ENCODE measurements around the gene RAB11FIP3.
"Not testable (repeated sequence)": the region's sequence is repeated elsewhere in the genome, so short reads cannot be mapped to it uniquely, and the experiment has no call there.

RAB11FIP3 gene

DNA sequence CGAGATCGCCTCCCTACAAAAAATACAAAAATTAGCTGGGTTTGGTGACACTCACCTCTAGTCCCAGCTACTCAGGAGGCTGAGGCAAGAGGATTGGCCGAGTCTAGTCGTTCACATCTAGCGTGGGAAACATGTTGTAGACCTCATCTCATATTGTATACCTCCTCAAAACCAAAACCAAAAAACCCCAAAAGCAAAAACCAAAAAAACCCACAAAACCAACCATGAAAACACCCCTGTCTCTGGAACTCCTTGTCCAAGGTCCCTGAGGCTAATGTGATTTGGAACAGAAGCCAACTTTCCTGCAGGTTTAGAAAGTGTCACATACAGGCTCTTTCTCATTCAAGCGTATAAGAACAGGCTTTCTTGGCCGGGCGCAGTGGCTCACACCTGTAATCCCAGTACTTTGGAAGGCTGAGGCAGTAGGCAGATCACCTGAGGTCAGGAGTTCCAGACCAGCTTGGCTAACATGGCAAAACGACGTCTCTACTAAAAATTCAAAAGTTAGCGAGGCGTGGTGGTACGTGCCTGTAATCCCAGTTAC, 29.0 kb downstream of the RAB11FIP3 start:
- Histone ChIP-seq H3K4me3 (ENCODE audit: low read length in 2 of 2) (no peak overlapping the region), H3K27me3 (ENCODE audit: control insufficient read depth in 1 of 2, insufficient read depth in 2 of 2, low read length in 2 of 2) (no peaks in the 10 kb centered on the region), H3K9me3 (ENCODE audit: control insufficient read depth in 2 of 2, low read length in 2 of 2) (no peaks in the 10 kb centered on the region), H3K9ac (ENCODE audit: low read length in 2 of 2) (no peak overlapping the region), H3K4me1 (ENCODE audit: control insufficient read depth, insufficient read depth, low read length) (peaks cover 16% of the 10 kb centered on the region), H3K36me3 (ENCODE audit: control insufficient read depth in 2 of 2, insufficient read depth in 2 of 2, low read length in 2 of 2) (no peaks in the 10 kb centered on the region), H3K27ac (ENCODE audit: low read length) (no peak overlapping the region)

DNA sequence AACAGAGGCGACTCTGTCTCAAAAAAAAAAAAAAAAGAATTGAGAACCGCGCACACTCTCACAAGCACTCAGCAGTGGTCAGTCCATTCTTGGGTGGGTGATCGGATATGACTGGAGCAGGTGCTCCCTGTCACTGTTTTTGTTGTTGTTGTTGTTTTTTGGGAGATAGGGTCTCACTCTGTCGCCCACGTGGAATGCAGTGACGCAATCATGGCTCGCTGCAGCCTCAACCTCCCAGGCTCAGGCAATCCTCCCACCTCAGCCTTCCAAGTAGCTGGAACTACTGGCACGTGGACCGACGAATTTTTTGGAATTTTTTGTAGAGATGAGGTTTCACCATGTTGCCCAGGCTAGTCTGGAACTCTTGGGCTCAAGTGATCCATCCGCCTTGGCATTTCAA, 30.0 kb downstream of the RAB11FIP3 start:
- no peaks in the 10 kb centered on the region for H3K27me3 ChIP-seq (ENCODE audit: control insufficient read depth in 1 of 2, insufficient read depth in 2 of 2, low read length in 2 of 2)
- H3K27ac ChIP-seq (ENCODE audit: low read length): no peak overlapping the region
- H3K36me3 ChIP-seq (ENCODE audit: control insufficient read depth in 2 of 2, insufficient read depth in 2 of 2, low read length in 2 of 2): no peaks in the 10 kb centered on the region
- H3K9ac ChIP-seq (ENCODE audit: low read length in 2 of 2): no peak overlapping the region
- peaks cover 16% of the 10 kb centered on the region for H3K4me1 ChIP-seq (ENCODE audit: control insufficient read depth, insufficient read depth, low read length)
- no peak overlapping the region for H3K4me3 ChIP-seq (ENCODE audit: low read length in 2 of 2)
- no peaks in the 10 kb centered on the region for H3K9me3 ChIP-seq (ENCODE audit: control insufficient read depth in 2 of 2, low read length in 2 of 2)

DNA sequence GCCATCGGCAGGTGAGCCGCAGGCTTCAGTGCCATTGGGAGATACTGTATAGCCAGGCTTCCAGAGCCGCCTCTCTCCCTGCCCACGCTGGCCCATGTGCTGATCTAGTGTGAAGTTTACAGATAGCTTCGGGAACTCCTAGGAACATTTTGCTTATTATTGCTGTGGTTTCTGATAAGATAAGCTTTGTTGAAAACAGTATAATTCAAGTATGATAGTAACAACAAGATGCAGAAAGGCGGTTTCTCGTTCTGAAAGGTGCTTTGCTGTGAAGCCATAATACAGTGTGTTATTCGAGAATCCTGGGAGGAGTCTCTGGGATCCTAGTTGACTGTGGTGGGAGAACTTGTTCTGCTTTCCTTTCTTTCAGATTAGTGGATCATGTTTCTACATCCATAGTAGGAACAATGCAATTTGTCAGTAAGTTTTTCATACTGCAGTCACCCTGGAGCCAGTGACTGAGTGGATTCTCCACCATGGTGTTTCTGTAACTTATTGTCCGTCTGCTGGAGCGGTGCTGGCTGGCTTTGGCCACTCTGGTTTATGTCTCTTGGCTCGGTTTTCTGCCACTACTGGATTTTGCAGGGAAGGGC, 31.5 kb downstream of the RAB11FIP3 start:
- peak overlapping the region; percentile 46 for H3K27ac ChIP-seq (ENCODE audit: low read length)
- H3K9ac ChIP-seq (ENCODE audit: low read length in 2 of 2): peak overlapping the region in 1 of 2 donors; percentile 58
- H3K4me1 ChIP-seq (ENCODE audit: control insufficient read depth, insufficient read depth, low read length): peaks cover 16% of the 10 kb centered on the region
- H3K36me3 ChIP-seq (ENCODE audit: control insufficient read depth in 2 of 2, insufficient read depth in 2 of 2, low read length in 2 of 2): peaks cover 5 to 7% of the 10 kb centered on the region in 2 donors
- H3K27me3 ChIP-seq (ENCODE audit: control insufficient read depth in 1 of 2, insufficient read depth in 2 of 2, low read length in 2 of 2): no peaks in the 10 kb centered on the region
- no peaks in the 10 kb centered on the region for H3K9me3 ChIP-seq (ENCODE audit: control insufficient read depth in 2 of 2, low read length in 2 of 2)
- H3K4me3 ChIP-seq (ENCODE audit: low read length in 2 of 2): peak overlapping the region in 1 of 2 donors; percentile 40

DNA sequence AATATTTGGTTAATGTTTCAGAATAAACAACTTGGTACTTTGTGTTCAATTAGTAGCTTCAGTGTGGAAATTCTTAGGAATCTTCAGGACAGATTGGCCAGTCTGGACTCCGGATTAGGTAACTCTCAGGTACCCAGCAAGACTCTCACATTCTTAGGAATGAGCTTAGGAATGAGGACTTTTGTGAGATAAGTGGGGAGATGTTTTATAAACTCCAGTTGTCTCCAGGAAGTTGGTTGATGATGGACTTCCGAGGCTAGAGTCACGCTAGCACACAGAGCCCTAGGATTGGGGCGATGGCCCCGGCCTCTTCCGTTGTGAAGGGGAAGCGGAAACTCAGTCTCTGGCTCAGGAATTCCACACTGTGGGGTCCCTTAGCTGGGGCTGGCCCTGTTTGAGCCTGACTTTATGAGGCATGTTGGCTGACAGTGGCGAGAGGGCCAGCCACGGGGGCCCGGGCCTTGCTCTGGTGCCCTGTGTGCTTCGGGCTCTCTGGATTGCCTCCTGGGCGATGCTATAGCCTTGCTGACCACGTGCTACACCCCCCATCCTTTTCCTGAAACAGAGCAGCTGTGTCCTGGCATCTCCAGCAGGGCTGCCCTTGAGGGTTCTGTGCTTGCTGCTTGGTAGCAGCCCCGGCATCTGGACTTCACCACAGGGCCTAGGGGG, 32.4 kb downstream of the RAB11FIP3 start:
- H3K36me3 ChIP-seq (ENCODE audit: control insufficient read depth in 2 of 2, insufficient read depth in 2 of 2, low read length in 2 of 2): peaks cover 7 to 10% of the 10 kb centered on the region in 2 donors
- no peak overlapping the region for H3K9ac ChIP-seq (ENCODE audit: low read length in 2 of 2)
- H3K9me3 ChIP-seq (ENCODE audit: control insufficient read depth in 2 of 2, low read length in 2 of 2): no peaks in the 10 kb centered on the region
- no peaks in the 10 kb centered on the region for H3K27me3 ChIP-seq (ENCODE audit: control insufficient read depth in 1 of 2, insufficient read depth in 2 of 2, low read length in 2 of 2)
- H3K4me3 ChIP-seq (ENCODE audit: low read length in 2 of 2): no peak overlapping the region
- H3K27ac ChIP-seq (ENCODE audit: low read length): peak overlapping the region; percentile 49
- H3K4me1 ChIP-seq (ENCODE audit: control insufficient read depth, insufficient read depth, low read length): peaks cover 16% of the 10 kb centered on the region

DNA sequence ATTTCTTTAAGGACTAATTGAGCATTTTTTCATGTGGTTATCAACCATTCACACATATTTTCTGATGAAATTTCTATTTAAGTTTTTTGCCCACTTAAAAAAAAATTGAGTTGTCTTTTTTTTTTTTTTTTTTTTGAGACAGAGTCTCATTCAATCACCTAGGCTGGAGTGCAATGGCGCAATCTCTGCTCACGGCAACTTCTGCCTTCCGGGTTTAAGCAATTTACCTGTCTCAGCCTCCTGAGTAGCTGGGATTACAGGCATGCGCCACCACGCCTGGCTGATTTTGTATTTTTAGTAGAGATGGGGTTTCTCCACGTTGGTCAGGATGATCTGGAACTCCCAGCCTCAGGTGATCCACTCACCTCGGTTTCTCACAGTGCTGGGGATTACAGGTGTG, 34.3 kb downstream of the RAB11FIP3 start:
- Histone ChIP-seq H3K27me3 (ENCODE audit: control insufficient read depth in 1 of 2, insufficient read depth in 2 of 2, low read length in 2 of 2) (no peaks in the 10 kb centered on the region), H3K4me1 (ENCODE audit: control insufficient read depth, insufficient read depth, low read length) (peaks cover 16% of the 10 kb centered on the region), H3K9me3 (ENCODE audit: control insufficient read depth in 2 of 2, low read length in 2 of 2) (no peaks in the 10 kb centered on the region), H3K9ac (ENCODE audit: low read length in 2 of 2) (no peak overlapping the region), H3K4me3 (ENCODE audit: low read length in 2 of 2) (no peak overlapping the region), H3K36me3 (ENCODE audit: control insufficient read depth in 2 of 2, insufficient read depth in 2 of 2, low read length in 2 of 2) (peaks cover 11 to 13% of the 10 kb centered on the region in 2 donors), H3K27ac (ENCODE audit: low read length) (no peak overlapping the region)

DNA sequence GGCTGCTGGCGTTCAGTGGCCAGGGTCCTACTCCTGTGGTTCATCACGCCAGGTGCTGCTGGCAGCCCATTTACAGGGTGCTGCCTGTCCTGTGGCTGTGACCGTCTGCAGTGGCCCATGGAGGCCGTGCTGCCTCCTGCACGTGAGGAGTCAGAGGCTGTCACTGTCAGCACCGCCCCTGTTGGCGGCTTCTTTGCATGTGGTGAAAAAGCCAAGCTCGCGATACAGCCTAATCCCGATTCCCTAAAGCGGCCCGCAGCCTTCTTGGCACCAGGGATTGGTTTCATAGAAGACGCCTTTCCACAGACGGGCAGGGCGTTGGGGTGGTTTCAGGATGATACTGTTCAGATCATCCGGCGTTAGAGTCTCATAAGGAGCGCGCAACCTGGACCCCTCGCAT, 35.3 kb downstream of the RAB11FIP3 start:
- Histone ChIP-seq H3K27ac (ENCODE audit: low read length) (no peak overlapping the region), H3K9me3 (ENCODE audit: control insufficient read depth in 2 of 2, low read length in 2 of 2) (no peaks in the 10 kb centered on the region), H3K4me3 (ENCODE audit: low read length in 2 of 2) (no peak overlapping the region), H3K36me3 (ENCODE audit: control insufficient read depth in 2 of 2, insufficient read depth in 2 of 2, low read length in 2 of 2) (peaks cover 11 to 13% of the 10 kb centered on the region in 2 donors), H3K9ac (ENCODE audit: low read length in 2 of 2) (no peak overlapping the region), H3K27me3 (ENCODE audit: control insufficient read depth in 1 of 2, insufficient read depth in 2 of 2, low read length in 2 of 2) (no peaks in the 10 kb centered on the region), H3K4me1 (ENCODE audit: control insufficient read depth, insufficient read depth, low read length) (peaks cover 16% of the 10 kb centered on the region)

DNA sequence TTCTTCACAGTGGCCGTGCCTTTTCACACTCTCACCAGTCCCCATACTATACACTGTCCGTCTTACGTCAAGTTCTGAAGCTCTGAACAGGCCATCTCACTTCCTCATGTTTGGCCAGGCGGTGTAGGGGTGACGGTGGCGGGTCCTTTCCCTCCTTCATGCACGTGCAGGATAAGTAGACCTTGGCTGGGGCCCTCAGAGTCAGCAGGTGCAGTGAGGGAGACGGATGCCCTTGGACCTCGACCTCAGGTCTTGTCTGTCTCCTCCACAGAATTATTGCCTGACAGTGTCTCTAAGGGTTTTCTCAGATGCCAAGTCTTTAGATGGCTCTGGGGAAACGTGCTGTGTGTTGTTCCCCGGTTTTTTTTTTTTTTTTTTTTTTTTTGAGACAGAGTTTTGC, 37.6 kb downstream of the RAB11FIP3 start:
- Histone ChIP-seq H3K27ac (ENCODE audit: low read length) (no peak overlapping the region), H3K36me3 (ENCODE audit: control insufficient read depth in 2 of 2, insufficient read depth in 2 of 2, low read length in 2 of 2) (peaks cover 11 to 13% of the 10 kb centered on the region in 2 donors), H3K27me3 (ENCODE audit: control insufficient read depth in 1 of 2, insufficient read depth in 2 of 2, low read length in 2 of 2) (no peaks in the 10 kb centered on the region), H3K4me3 (ENCODE audit: low read length in 2 of 2) (no peak overlapping the region), H3K4me1 (ENCODE audit: control insufficient read depth, insufficient read depth, low read length) (peaks cover 3% of the 10 kb centered on the region), H3K9ac (ENCODE audit: low read length in 2 of 2) (no peak overlapping the region), H3K9me3 (ENCODE audit: control insufficient read depth in 2 of 2, low read length in 2 of 2) (no peaks in the 10 kb centered on the region)

DNA sequence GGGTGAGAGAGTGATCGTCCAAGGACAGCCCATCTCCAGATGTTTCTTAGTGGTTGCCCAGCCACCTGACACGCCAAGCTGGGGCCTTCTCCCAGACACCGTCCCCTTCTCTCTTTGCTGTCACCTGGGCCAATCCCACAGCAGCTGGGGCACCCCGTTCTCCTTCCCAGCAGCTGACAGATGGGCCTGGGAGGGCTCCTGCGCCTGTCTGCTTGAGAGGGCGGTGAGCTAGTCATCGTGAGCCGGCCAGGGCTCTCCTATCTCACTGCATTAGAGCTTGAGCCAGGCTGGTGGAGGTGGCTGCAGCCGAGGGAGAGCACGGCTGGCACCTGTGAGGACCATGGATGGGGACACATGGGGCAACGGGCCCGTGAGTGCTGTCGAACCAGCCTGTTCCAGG, 41.2 kb downstream of the RAB11FIP3 start:
- Histone ChIP-seq H3K4me1 (ENCODE audit: control insufficient read depth, insufficient read depth, low read length) (peaks cover 10% of the 10 kb centered on the region), H3K9ac (ENCODE audit: low read length in 2 of 2) (no peak overlapping the region), H3K27me3 (ENCODE audit: control insufficient read depth in 1 of 2, insufficient read depth in 2 of 2, low read length in 2 of 2) (no peaks in the 10 kb centered on the region), H3K4me3 (ENCODE audit: low read length in 2 of 2) (no peak overlapping the region), H3K9me3 (ENCODE audit: control insufficient read depth in 2 of 2, low read length in 2 of 2) (no peaks in the 10 kb centered on the region), H3K36me3 (ENCODE audit: control insufficient read depth in 2 of 2, insufficient read depth in 2 of 2, low read length in 2 of 2) (peaks cover 7 to 12% of the 10 kb centered on the region in 2 donors), H3K27ac (ENCODE audit: low read length) (no peak overlapping the region)

DNA sequence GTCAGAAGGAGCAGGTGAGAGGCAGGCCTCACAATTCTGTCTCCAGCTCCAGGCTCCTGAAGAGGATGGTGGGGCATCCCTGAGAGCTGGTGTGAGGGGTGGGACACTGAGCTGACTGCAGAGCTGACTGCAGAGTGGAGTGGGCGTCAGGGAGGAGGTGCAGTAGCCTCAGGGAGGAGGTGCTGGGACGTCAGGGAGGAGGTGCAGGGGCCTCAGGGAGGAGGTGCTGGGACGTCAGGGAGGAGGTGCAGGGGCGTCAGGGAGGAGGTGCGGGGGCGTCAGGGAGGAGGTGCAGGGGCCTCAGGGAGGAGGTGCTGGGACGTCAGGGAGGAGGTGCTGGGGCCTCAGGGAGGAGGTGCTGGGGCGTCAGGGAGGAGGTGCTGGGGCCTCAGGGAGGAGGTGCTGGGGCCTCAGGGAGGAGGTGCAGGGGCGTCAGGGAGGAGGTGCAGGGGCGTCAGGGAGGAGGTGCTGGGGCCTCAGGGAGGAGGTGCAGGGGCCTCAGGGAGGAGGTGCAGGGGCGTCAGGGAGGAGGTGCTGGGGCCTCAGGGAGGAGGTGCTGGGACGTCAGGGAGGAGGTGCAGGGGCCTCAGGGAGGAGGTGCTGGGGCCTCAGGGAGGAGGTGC, 41.9 kb downstream of the RAB11FIP3 start:
- peaks cover 11% of the 10 kb centered on the region for H3K4me1 ChIP-seq (ENCODE audit: control insufficient read depth, insufficient read depth, low read length)
- not testable (repeated sequence) for H3K9ac ChIP-seq (ENCODE audit: low read length in 2 of 2); H3K27me3 ChIP-seq (ENCODE audit: control insufficient read depth in 1 of 2, insufficient read depth in 2 of 2, low read length in 2 of 2); H3K36me3 ChIP-seq (ENCODE audit: control insufficient read depth in 2 of 2, insufficient read depth in 2 of 2, low read length in 2 of 2); H3K4me3 ChIP-seq (ENCODE audit: low read length in 2 of 2); H3K27ac ChIP-seq (ENCODE audit: low read length); H3K9me3 ChIP-seq (ENCODE audit: control insufficient read depth in 2 of 2, low read length in 2 of 2)

DNA sequence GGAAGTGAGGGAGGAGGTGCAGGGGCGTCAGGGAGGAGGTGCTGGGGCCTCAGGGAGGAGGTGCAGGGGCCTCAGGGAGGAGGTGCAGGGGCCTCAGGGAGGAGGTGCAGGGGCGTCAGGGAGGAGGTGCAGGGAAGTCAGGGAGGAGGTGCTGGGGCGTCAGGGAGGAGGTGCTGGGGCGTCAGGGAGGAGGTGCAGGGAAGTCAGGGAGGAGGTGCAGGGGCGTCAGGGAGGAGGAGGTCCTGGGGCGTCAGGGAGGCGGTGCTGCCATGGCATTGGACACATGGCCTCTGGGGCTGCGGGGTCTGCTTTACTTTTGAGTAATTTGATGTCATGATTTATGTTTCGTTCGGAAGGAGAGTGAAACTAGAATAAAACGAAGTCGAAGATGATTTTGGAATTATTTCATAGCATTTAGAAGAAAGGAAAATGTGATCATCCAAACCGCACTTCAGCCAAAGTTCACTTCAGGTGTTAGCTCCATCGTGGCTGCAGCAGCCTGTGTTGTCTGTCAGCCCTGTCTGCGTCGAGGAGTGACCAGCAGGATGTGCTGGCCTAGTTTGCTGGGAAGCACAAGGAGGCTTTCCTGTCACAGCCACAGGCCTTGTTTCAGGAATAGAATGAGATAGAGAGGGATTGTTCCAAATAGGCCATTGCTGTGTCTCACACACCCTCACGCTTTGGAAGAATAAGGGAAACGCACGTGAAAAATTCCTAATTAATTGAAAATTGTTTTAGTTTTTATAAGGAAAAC, 42.8 kb downstream of the RAB11FIP3 start:
- H3K27ac ChIP-seq (ENCODE audit: low read length): no peak overlapping the region

More for the DNA sequence above, 42.8 kb downstream of the RAB11FIP3 start:
- H3K9ac ChIP-seq (ENCODE audit: low read length in 2 of 2): no peak overlapping the region
- H3K4me3 ChIP-seq (ENCODE audit: low read length in 2 of 2): no peak overlapping the region
- H3K4me1 ChIP-seq (ENCODE audit: control insufficient read depth, insufficient read depth, low read length): peaks cover 11% of the 10 kb centered on the region
- peaks cover 3 to 6% of the 10 kb centered on the region in 2 donors for H3K36me3 ChIP-seq (ENCODE audit: control insufficient read depth in 2 of 2, insufficient read depth in 2 of 2, low read length in 2 of 2)
- no peaks in the 10 kb centered on the region for H3K27me3 ChIP-seq (ENCODE audit: control insufficient read depth in 1 of 2, insufficient read depth in 2 of 2, low read length in 2 of 2)
- no peaks in the 10 kb centered on the region for H3K9me3 ChIP-seq (ENCODE audit: control insufficient read depth in 2 of 2, low read length in 2 of 2)

Measured in stomach smooth muscle (tissue), 2 donors.